CD8-positive, alpha-beta memory T cell (primary cell): ENCODE measurements around the gene LCN2. TPM values are rescaled to one million over a fixed set of nuclear protein-coding genes. Genes with fewer than 3 reads are reported as not detected.

ENCODE experiments used
- CTCF ChIA-PET: fragments of 350-600 bp; sonication (Branson Sonifier 250); formaldehyde crosslinking; loops from one replicate; lab custom pipeline; 2021; ENCODE audit warnings: antibody characterized with exemption; lab: Charles Lee
- POLR2A ChIA-PET: fragments of 350-600 bp; sonication (Branson Sonifier 250); formaldehyde crosslinking; loops from one replicate; lab custom pipeline; 2021; ENCODE audit warnings: antibody characterized with exemption; lab: Charles Lee
- DNase-seq, 5 donors: peaks; one replicate each; pipeline versions ENCODE4 v3.0.0 to v3.0.0-alpha.2; 2020 to 2022; ENCODE audit warnings: mixed read lengths in 1 of 5
- H3K27ac ChIP-seq: one replicate; pipeline ENCODE4 v1.7.0; 2013; ENCODE audit warnings: low read depth, mild to moderate bottlenecking, low read length, moderate library complexity
- H3K27me3 ChIP-seq: 2 replicates; pipeline ENCODE4 v1.7.0; 2013; ENCODE audit warnings: low read length, mild to moderate bottlenecking; ENCODE audit not compliant: insufficient read depth, poor library complexity, severe bottlenecking
- H3K36me3 ChIP-seq: 2 replicates; pipeline ENCODE4 v1.7.0; 2013; ENCODE audit warnings: mild to moderate bottlenecking, low read length, moderate library complexity; ENCODE audit not compliant: insufficient read depth
- H3K4me1 ChIP-seq: 2 replicates; pipeline ENCODE4 v1.7.0; 2013; ENCODE audit warnings: mild to moderate bottlenecking, low read length, moderate library complexity; ENCODE audit not compliant: insufficient read depth
- H3K4me3 ChIP-seq: 2 replicates; pipeline ENCODE4 v1.7.0; 2013; ENCODE audit warnings: mild to moderate bottlenecking, low read length
- H3K9me3 ChIP-seq: 2 replicates; pipeline ENCODE4 v1.7.0; 2013; ENCODE audit warnings: mild to moderate bottlenecking, low read length
- H3K27ac Mint-ChIP-seq, 8 donors: one replicate each; pipeline ENCODE4 v1.8.0; 2020 to 2021; ENCODE audit warnings: mixed read lengths in 8 of 8, mild to moderate bottlenecking in 6 of 8, inconsistent platforms in 3 of 8, moderate library complexity in 3 of 8
- H3K27me3 Mint-ChIP-seq, 2 donors: one replicate each; pipeline ENCODE4 v1.8.0; 2020 to 2021; ENCODE audit warnings: mixed read lengths in 2 of 2, mild to moderate bottlenecking in 1 of 2, moderate library complexity in 1 of 2
- H3K36me3 Mint-ChIP-seq, 3 donors: one replicate each; pipeline ENCODE4 v1.8.0; 2020 to 2021; ENCODE audit warnings: mixed read lengths in 3 of 3, inconsistent platforms in 1 of 3, mild to moderate bottlenecking in 1 of 3
- H3K4me1 Mint-ChIP-seq, 3 donors: one replicate each; pipeline ENCODE4 v1.8.0; 2020 to 2021; ENCODE audit warnings: mixed read lengths in 3 of 3, inconsistent platforms in 1 of 3, mild to moderate bottlenecking in 1 of 3
- H3K4me3 Mint-ChIP-seq, 7 donors: one replicate each; pipeline ENCODE4 v1.8.0; 2020 to 2021; ENCODE audit warnings: mixed read lengths in 7 of 7, mild to moderate bottlenecking in 6 of 7, moderate library complexity in 4 of 7, inconsistent platforms in 2 of 7
- H3K9me3 Mint-ChIP-seq, 5 donors: one replicate each; pipeline ENCODE4 v1.8.0; 2020 to 2022; ENCODE audit warnings: mixed read lengths in 5 of 5, mild to moderate bottlenecking in 3 of 5, moderate library complexity in 2 of 5, inconsistent platforms in 1 of 5
- polyA plus RNA-seq: library from polyadenylated mRNA; unstranded; fragments of 300-500 nt; fragmentation: Illumina TruSeq; gene quantifications from one replicate; pipeline ENCODE4 v1.2.3, GENCODE V29; 2021
- total RNA-seq, 2 experiments: library from RNA; stranded (reverse); gene quantifications; one replicate each; pipeline ENCODE4 v1.2.3, GENCODE V29; 2021

Gene LCN2
- total and polyA plus RNA-seq, 3 experiments from 2014 or later, result not detected

DNA sequence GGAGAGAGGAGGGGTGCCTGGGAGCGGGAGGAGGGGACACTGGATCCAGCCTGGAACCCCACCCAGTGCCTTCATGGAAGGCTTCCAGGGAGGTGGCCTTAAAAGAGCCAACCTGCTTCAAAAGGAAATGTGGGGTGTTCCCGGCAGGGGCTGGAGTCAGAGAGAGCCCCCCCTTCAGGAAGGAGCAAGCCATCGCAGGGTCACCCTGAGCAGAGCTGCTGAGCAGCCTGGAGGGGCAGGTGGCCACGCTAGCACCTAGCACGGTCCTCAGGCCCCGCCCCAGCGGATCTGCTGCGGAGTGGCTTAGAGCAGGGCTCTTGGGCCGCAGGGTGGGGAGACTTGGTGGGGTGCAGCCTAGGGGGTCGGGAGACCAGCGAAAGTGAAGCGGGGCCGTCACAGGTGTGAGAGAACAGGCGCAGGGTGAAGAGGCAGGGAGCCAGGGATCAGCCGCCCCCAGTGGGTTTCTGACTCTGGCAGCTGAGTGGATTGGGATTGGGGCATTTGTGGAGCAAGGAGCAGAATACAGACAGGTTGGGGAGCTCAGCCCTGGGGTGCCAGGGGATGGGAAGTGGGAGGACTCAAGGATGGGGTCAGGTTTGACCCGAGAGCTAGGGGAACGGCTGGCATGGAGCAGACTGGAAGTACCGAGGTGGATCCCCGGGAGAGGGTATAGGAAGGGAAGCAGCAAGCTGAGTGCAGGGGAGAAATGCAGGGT is 1.5 kb downstream of the LCN2 start:
- Mint-ChIP-seq H3K9me3 (no peaks in the 10 kb centered on the region), H3K27ac (no peak overlapping the region), H3K4me3 (no peak overlapping the region), H3K27me3 (peaks cover 0 to 2% of the 10 kb centered on the region in 2 donors), H3K4me1 (no peaks in the 10 kb centered on the region), H3K36me3 (no peaks in the 10 kb centered on the region)
- Histone ChIP-seq H3K4me3 (no peak overlapping the region), H3K4me1 (no peaks in the 10 kb centered on the region), H3K27ac (no peak overlapping the region), H3K9me3 (no peaks in the 10 kb centered on the region), H3K27me3 (no peaks in the 10 kb centered on the region), H3K36me3 (no peaks in the 10 kb centered on the region)
- ChIA-PET CTCF (interaction anchor here (1.2 kb wide), 1 partner anchor 9 kb away, joined by 4 read pairs; the partner anchor contains the start of gene BBLN), POLR2A (no interaction called here)
- no peak for DNase-seq

DNA sequence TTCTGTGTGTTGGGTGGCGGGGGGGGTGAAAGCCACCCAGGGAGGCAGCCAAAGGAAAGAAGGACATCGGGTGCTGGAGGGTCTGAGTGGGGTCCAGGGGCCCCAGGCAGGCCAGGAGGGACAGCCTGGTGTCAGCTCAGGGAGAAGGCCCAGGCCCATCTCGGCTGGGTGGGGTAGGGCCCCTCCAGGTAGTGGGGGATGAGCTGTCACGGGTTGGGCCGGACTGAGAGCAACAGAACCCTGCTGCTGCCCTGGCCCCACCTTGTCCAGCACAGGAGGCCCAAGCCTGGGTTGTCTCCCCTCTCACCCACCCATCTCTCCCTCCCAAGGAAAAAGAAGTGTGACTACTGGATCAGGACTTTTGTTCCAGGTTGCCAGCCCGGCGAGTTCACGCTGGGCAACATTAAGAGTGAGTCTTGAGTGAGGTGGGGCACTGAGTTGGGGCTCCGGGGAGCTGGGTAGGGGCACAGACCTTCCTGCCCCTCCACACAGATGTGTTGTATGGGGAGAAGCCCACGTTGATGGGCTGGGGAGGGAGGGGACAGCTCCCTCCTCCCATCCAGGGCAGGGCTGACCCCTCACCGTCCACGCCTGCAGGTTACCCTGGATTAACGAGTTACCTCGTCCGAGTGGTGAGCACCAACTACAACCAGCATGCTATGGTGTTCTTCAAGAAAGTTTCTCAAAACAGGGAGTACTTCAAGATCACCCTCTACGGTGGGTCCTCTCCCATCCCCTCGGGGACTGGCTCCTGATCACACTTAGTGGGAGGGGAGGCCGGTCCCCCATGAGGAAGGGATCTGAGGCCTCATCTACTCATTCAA is 2.3 kb downstream of the LCN2 start:
- Histone ChIP-seq H3K4me3 (no peak overlapping the region), H3K4me1 (no peaks in the 10 kb centered on the region), H3K36me3 (no peaks in the 10 kb centered on the region), H3K27me3 (no peaks in the 10 kb centered on the region), H3K9me3 (no peaks in the 10 kb centered on the region), H3K27ac (no peak overlapping the region)
- ChIA-PET POLR2A (no interaction called here), CTCF (interaction anchor here (1.2 kb wide), 1 partner anchor 8 kb away, joined by 4 read pairs; the partner anchor contains the start of gene BBLN)
- Mint-ChIP-seq H3K36me3 (no peaks in the 10 kb centered on the region), H3K9me3 (no peaks in the 10 kb centered on the region), H3K27me3 (peaks cover 0 to 2% of the 10 kb centered on the region in 2 donors), H3K4me1 (no peaks in the 10 kb centered on the region), H3K4me3 (no peak overlapping the region), H3K27ac (no peak overlapping the region)
- DNase-seq, result no peak

DNA sequence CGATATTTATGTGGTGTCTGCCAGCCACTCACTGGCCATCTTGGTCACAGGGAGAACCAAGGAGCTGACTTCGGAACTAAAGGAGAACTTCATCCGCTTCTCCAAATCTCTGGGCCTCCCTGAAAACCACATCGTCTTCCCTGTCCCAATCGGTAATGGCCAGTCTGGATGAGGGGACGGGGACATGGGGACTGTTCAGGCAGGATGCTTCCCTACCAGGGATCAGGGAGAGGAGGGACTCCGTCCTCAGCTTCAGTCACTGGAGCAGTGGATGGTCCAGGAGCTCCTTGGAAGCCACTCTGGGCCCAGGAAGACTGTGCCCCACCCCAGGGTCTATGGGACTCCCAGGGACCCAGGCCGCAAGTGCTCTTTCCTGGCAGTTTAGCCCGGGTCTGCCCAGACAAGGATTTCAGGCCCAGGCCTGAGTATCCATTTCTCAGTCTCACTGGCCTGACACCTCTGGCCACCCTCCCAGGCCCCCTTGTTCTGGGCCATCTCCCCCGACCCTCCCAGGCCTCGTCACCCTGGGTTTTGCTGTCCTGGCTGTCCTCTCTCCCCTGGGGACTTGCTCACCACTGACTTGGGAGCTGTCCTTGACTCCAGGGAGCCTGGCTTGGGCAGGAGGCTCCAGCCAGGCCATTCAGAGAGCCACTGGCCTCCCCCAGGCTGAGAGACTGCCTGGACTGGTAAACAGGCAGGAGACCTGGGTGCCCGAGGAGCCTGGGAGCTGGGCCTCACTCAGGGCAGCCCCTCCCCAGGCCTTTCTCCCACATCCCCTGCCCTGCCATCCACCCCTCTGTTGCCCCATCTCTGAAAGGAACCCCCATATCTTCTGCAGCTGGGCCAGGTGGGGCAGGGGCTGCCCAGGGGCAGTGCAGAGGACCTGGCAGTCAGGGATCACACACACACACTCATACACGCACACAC is 3.1 kb downstream of the LCN2 start:
- no peaks in the 10 kb centered on the region for H3K27me3 ChIP-seq
- Mint-ChIP-seq H3K27ac (no peak overlapping the region), H3K9me3 (no peaks in the 10 kb centered on the region), H3K4me3 (no peak overlapping the region), H3K36me3 (no peaks in the 10 kb centered on the region), H3K4me1 (no peaks in the 10 kb centered on the region), H3K27me3 (peaks cover 0 to 2% of the 10 kb centered on the region in 2 donors)
- H3K4me3 ChIP-seq, result no peak overlapping the region
- no peaks in the 10 kb centered on the region for H3K4me1 ChIP-seq
- no peak for DNase-seq
- H3K9me3 ChIP-seq, result no peaks in the 10 kb centered on the region
- ChIA-PET CTCF (no interaction called here), POLR2A (no interaction called here)
- H3K27ac ChIP-seq, result no peak overlapping the region
- H3K36me3 ChIP-seq, result no peaks in the 10 kb centered on the region

DNA sequence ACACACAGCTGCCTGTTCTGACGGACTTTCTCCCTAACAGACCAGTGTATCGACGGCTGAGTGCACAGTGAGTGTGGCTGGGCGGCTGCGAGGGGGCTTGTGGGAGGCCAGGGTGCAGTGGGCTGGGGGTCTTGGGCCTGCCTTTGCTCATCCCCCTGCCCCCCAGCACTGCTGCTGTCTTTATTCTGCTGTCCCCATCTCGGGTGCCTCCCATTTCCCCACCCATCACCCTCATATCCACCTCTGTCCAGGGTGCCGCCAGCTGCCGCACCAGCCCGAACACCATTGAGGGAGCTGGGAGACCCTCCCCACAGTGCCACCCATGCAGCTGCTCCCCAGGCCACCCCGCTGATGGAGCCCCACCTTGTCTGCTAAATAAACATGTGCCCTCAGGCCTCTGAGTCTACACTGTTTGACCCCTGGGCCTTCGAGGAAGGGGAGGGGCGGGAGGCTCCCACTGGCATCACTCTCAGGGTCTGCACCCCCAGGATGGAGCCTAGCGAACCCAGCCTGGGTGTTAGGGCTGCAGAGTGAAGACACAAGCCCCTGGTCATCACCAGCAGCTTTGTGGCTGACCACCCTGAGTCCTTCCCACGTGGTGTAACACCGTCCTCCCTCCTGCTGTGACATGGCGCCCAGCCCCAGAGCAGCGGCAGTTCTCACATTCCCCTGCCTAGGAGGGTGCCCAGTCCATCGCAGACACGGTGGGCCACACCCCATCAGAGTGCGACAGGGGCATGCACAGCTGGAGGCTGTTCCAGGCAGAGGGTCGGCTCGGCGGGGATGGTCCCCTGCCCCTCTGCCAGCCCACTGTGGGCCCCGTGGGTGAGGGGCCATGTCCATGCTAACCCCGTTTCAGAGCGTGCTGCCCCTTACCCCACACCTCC is 4.0 kb downstream of the LCN2 start:
- Histone ChIP-seq H3K4me3 (no peak overlapping the region), H3K4me1 (no peaks in the 10 kb centered on the region), H3K27ac (no peak overlapping the region), H3K9me3 (no peaks in the 10 kb centered on the region), H3K27me3 (no peaks in the 10 kb centered on the region), H3K36me3 (no peaks in the 10 kb centered on the region)
- Mint-ChIP-seq H3K4me1 (no peaks in the 10 kb centered on the region), H3K27me3 (peaks cover 0 to 2% of the 10 kb centered on the region in 2 donors), H3K27ac (no peak overlapping the region), H3K9me3 (no peaks in the 10 kb centered on the region), H3K36me3 (no peaks in the 10 kb centered on the region), H3K4me3 (no peak overlapping the region)
- ChIA-PET CTCF (no interaction called here), POLR2A (no interaction called here)
- DNase-seq, result no peak

DNA sequence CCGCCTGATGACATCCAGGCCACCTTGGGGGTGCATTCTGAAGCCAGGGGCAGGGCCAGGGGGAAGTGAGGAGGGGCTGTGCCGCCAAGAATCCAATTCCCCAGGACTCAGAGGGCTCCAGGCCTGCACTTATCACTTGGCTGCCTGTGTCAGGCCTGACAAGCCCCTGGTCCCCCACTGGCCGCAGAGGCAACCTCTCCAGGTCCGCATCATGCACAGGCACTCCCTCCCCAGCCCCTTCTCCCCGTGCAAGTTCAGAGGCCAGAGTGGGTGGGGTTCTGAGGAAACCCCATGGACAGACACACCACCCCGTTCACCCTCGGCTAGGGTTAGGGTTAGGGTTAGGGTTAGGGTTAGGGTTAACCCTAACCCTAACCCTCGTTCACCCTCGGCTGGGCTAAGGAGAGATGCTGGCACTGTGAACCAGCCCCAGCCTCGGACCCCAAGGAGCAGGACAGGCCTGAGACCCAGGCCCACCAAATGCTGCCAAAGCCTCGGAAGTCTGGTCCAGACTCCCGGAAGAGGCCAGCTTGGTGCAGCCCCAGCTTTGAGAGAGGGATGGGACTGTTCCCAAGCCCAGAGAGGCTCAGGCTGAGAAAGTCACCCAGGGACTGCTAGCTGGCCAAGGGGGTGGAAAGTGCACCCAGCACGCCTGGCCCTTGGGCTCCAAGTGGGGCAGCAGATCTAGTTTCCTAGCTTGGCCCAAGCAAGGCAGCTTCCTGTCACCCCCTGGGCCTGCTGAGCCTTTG is 4.9 kb downstream of the LCN2 start:
- ChIA-PET CTCF (interaction anchor here (1.7 kb wide), 1 partner anchor 12 kb away, joined by 4 read pairs; no protein-coding TSS in a partner anchor), POLR2A (no interaction called here)
- Mint-ChIP-seq H3K4me3 (no peak overlapping the region), H3K27ac (no peak overlapping the region), H3K36me3 (no peaks in the 10 kb centered on the region), H3K4me1 (peaks cover 0 to under 1% (median under 1%) of the 10 kb centered on the region in 3 donors), H3K27me3 (peaks cover 0 to 2% of the 10 kb centered on the region in 2 donors), H3K9me3 (no peaks in the 10 kb centered on the region)
- Histone ChIP-seq H3K27me3 (no peaks in the 10 kb centered on the region), H3K36me3 (no peaks in the 10 kb centered on the region), H3K27ac (no peak overlapping the region), H3K9me3 (no peaks in the 10 kb centered on the region), H3K4me1 (peaks cover under 1% of the 10 kb centered on the region), H3K4me3 (no peak overlapping the region)
- DNase-seq, result no peak

DNA sequence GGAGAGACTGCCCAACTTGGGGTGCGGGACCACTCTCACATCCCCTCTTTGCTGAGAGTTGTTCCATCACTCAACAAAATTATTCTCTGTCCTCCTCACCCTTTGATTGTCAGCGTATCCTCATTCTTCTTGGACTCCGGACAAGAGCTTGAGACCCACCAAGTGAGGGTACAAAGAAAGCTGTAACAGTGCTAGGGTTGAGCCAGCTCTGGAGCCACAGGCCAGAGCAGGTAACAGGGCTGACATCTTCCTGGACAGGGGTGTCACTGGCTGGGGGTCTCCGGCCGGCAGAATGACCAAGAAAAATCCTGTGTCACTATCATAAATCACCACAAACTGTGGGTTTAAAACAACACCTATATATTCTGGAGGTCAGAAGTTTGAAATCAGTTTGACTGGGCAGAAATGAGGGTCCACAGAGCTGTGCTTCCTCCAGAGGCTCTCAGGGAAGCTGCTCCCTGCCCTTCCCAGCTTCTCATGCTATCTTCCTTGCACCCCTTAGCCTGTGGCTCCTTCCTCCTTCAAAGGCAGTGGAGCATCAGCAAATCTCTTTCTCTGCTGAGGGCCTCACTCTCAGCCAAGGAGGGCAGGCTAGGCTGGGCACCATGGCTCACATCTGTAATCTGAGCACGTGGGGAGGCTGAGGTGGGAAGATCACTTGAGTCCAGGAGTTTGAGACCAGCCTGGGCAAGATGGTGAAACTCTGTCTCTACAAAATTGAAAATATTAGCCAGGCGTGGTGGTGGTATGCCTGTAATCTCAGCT is 6.7 kb downstream of the LCN2 start:
- no peaks in the 10 kb centered on the region for H3K27me3 ChIP-seq
- Mint-ChIP-seq H3K27ac (peak overlapping the region in 3 of 8 donors; percentile 2 to 66 (median 11)), H3K4me3 (no peak overlapping the region), H3K27me3 (peaks cover 0 to 3% of the 10 kb centered on the region in 2 donors), H3K9me3 (no peaks in the 10 kb centered on the region), H3K4me1 (peaks cover 6 to 9% (median 7%) of the 10 kb centered on the region in 3 donors), H3K36me3 (peaks cover 0 to under 1% (median 0%) of the 10 kb centered on the region in 3 donors)
- ChIA-PET POLR2A (interaction anchor here (0.5 kb wide), 1 partner anchor 748 kb away, joined by 3 read pairs; no protein-coding TSS in a partner anchor), CTCF (interaction anchor here (1.7 kb wide), 1 partner anchor 14 kb away, joined by 4 read pairs; no protein-coding TSS in a partner anchor)
- H3K27ac ChIP-seq, result no peak overlapping the region
- H3K9me3 ChIP-seq, result no peaks in the 10 kb centered on the region
- DNase-seq, result peak in 1 of 5 donors; percentile 3
- no peak overlapping the region for H3K4me3 ChIP-seq
- no peaks in the 10 kb centered on the region for H3K36me3 ChIP-seq
- peaks cover 14% of the 10 kb centered on the region for H3K4me1 ChIP-seq
